GM19193 (cell line): Measurements from ENCODE around the gene COX7B2.

Source experiments
- POLR2A ChIP-seq: IDR thresholded peaks from 4 replicates; pipeline ENCODE4 v1.6.1; 2011; ENCODE audit not compliant: insufficient read depth, insufficient read length; ENCODE audit errors: extremely low read depth

Gene COX7B2

DNA sequence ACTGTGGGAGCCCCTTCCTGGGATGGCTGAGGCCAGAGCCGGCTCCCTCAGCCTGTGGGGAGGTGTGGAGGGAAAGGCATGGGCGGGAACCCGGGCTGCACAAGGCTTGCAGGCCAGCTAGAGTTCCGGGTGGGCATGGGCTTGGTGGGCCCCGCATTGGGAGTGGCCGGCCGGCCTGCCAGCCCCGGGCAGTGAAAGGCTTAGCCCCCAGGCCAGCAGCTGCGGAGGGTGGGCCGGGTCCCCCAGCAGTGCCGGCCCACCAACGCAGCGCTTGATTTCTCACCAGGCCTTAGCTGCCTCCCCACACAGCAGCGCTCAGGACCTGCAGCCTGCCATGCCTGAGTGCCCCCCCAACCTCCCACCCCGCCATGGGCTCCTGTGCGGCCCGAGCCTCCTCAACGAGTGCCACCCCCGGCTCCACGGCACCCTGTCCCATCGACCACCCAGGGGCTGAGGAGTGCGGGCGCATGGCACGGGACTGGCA lies 78.0 kb downstream of the COX7B2 start:
- no peak for TF ChIP-seq POLR2A

DNA sequence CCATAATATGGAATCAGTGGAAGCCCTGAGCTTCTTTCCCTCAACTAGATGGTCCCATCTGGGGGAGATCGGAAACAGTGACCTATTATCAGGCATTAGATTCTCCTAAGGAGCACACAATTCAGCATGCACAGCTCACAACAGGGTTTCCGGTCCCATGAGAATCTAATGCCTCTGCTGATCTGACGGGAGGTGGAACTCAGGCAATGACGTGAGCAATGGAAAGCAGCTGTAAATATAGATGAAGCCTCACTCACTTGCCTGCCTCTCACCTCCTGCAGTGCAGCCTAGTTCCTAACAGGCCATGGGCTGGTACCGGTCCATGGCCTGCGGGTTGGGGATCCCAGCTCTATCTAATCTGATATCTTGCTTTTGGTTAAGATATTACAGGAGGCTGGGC lies 88.9 kb downstream of the COX7B2 start:
- TF ChIP-seq POLR2A: no peak

DNA sequence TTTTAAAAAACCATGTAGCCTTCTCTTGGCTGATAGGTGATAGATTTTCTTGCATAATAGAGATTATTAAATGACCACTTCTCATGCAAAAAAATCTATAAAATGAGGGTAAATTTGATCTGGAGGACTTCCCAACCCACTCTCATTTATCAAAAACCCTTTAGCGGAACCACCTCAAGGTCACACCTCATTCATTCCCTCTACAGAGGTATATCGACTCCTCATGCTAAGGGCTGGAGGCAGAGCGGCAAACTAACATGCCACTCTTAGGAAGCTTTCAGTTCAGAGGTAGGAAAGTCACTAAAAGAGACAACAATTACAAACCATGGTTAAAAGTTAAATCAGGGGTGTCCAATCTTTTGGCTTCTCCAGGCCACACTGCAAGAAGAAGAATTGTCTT lies 90.0 kb downstream of the COX7B2 start:
- no peak for TF ChIP-seq POLR2A

DNA sequence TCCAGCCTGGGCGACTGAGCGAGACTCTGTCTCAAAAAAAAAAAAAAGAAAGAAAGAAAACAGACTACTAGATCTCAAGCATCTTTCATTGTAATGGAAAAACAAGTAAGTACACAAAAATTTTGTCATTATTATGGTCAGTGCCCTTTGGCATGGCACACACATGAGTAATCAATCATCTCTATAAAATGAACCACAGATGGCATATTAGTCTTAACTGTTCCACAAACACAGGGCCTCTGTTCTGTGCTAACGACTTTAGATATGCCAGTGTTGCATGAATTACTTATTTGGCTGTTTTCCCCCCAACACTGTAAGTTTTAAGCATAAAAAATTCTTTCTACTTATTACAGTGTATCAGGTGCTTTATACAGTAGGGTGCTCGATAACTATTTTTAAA lies 90.4 kb downstream of the COX7B2 start:
- no peak for TF ChIP-seq POLR2A

DNA sequence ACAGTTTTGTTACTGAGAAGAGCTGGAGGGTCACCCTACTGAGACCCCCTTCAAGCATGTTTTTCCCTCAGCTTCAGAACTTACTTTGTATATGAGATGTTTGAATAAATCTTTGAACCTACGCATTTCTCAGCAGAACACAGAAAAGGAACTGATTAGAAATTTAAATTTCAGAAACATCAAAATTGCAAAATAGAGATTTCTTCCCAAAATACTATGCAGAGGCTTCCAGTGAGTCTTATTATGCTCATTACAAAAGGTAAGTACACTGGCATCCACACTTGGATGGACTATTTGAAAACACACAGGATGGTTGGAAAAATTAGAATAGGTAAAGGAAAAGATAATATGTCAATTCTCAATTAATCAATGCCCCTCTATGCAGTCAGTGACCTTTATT lies 91.2 kb downstream of the COX7B2 start:
- no peak for TF ChIP-seq POLR2A

DNA sequence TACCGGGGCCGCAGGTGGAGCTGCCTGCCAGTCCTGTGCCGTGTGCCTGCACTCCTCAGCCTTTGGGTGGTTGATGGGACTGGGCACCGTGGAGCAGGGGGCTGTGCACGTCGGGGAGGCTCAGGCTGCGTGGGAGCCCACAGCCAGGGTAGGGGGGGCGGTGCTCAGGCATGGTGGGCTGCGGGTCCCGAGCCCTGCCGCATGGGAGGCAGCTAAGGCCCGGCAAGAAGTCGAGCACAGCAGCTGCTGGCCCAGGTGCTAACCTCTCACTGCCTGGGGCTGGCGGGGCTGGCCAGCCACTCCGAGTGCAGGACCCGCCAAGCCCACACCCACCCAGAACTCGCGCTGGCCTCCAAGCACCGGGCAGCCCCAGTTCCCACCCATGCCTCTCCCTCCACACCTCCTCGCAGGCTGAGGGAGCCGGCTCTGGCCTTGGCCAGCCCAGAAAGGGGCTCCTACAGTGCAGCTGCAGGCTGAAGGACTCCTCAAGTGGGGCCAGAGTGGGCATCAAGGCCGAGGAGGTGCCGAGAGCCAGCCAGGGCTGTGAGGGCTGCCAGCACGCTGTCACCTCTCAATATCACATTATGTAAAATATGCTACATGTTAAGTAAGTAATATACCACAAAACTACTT lies 104.1 kb downstream of the COX7B2 start:
- TF ChIP-seq POLR2A: no peak

DNA sequence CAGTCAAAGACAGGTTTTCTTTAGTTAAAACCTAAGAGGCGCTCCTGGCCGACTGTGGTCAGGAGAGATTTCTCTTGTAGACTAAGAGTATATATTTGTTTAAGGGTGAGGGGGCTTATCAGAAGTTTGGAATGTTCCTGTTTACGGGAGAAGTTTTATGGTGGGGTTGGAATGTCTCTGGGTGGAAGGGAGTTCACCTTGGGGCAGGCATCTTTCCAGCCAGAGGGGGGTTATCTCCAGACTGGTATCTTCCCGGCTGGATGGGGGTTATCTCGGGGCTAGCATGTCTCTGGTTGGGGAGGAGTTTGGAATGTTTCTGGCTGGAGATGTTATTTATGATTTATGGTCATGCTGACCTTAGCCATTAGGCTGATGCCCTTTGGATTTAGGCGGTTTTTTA lies 116.0 kb downstream of the COX7B2 start:
- TF ChIP-seq POLR2A: no peak

DNA sequence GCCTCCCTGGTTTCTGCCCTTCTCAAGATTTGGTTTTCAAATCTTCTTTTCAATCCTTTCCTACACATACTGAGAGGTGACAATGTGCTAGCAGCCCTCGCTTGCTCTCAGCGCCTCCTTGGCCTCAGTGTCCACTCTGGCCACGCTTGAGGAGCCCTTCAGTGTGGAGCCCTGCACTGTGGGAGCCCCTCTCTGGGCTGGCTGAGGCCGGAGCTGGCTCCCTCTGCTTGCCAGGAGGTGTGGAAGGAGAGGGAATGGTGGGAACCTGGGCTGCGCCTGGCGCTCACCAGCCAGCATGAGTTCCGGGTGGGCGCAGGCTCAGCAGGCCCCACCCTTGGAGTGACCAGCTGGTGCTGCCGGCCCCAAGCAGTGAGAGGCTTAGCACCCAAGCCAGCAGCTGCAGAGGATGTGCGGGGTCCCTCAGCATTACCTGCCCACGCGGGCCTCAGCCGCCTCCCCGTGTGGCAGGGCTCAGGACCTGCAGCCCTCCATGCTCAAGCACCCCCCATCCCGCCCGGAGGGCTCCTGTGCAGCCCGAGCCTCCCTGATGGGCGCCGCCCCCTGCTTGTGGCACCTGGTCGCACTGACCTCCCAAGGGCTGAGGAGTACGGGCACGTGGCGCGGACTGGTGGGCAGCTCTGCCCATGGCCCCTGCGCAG lies 127.5 kb downstream of the COX7B2 start:
- TF ChIP-seq POLR2A: no peak

DNA sequence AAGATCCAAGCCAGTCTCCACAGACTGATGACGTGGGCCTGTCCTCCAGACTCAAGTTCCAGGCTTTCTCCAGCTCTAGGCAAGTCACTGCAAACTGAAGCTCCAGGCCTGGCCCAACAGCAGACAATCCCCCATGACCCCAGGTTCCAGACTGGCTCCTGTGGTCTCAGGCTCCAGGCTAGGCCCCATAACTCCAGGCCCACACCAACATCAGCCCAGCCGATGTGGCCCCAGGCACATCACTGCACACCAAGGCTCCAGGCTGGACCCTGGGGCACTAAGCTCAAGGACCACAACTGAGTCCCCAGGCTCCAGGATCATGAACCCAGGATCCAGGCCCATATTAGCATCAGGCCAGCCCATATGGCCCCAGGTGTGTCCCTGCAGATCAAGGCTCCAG lies 143.6 kb downstream of the COX7B2 start:
- no peak for TF ChIP-seq POLR2A

DNA sequence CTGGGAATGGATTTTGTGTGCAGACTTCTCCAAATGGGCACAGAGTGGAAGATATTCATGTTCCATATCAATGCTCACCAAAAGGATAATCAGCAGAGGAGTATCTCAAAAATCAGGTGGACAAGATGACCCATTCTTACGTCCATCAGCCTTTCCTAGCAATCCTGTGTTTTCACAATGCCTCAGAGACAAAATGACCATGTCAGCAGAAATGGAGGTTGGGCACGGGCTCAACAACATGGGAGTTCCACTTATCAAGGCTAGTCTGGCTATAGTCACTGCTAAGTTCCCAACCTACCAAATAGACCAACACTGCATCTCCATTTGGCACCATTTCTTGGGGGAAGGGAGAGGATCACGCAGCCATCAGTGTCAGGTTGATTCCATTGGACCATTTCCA lies 179.0 kb downstream of the COX7B2 start:
- no peak for TF ChIP-seq POLR2A

DNA sequence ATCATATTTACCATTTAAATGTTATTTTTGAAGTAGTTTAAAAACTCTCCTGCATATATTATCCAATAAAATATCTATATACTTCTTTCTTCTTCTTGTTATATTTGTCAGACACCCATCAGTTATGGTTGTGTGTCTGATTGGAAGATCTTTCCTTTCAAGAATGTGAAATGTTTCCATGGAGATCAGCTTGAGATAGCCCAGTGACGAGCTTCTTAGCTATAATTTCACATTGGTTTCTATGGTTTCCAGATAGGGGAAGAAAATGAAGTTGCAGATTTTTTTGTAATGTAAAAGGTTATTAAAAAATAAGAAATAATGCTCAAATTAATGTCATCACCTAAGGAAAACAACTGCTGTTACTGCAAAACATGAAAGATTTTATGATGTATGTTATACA lies 189.0 kb downstream of the COX7B2 start:
- TF ChIP-seq POLR2A: no peak

DNA sequence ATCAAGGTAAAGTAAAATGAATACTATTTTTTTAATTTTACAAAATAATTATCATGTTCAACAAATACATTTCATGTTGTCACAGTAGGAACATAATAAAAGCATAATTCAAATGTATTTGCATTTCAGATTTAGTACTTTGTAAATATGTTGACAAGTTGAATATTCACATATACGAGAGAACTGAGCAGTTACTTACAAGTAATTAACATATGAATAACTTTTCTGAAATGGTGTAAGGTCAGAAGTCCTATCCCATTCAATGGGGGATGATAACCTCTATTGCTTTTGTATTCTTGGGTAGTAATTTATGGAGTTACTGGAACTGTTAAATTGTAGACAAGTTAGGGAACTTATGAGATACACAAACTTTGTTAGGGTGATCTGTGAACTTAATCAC lies 191.1 kb downstream of the COX7B2 start:
- no peak for TF ChIP-seq POLR2A

DNA sequence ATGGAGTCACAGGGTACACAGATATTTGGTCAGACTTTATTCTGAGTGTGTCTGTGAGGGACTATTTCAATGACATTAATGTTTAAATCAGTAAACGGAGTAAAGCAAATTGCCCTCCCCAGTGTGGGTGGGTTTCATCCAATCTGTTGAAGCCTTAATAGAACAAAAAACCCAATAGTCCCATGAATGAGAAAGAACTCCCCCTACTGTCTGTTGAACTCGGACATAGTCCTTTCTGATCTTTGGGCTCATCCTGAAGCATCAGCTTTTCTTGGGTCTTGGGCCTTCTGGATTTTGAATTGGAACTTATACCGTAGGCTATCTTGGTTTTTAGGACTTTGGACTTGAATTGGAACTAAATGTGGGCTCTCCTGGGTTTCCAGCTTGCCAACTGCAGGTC lies 193.6 kb downstream of the COX7B2 start:
- TF ChIP-seq POLR2A: no peak

DNA sequence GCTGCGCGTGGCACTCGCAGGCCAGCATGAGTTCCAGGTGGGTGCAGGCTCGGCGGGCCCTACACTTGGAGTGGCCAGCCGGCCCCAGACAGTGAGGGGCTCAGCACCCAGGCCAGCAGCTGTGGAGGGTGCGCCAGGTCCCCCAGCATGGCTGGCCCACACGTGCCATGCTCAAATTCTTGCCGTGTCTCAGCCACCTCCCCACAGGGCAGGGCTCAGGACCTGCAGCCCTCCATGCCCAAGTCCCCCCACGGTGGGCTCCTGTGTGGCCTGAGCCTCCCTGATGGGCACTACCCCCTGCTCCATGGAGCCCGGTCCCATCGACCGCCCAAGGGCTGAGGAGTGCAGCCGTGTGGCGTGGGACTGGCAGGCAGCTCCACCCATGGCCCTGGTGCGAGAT lies 210.2 kb downstream of the COX7B2 start:
- no peak for TF ChIP-seq POLR2A
